GM04504 (cell line): ENCODE measurements around the gene COL6A5.
A peak's percentile ranks its signal among the peaks of the same experiment; 100 is the strongest.
"Not testable (repeated sequence)": the region's sequence is repeated elsewhere in the genome, so short reads cannot be mapped to it uniquely, and the experiment has no call there.

Experiments
- DNase-seq: peaks from one replicate; pipeline ENCODE4 v3.0.0-alpha.2; 2012; ENCODE audit warnings: low read depth

The COL6A5 gene

DNA sequence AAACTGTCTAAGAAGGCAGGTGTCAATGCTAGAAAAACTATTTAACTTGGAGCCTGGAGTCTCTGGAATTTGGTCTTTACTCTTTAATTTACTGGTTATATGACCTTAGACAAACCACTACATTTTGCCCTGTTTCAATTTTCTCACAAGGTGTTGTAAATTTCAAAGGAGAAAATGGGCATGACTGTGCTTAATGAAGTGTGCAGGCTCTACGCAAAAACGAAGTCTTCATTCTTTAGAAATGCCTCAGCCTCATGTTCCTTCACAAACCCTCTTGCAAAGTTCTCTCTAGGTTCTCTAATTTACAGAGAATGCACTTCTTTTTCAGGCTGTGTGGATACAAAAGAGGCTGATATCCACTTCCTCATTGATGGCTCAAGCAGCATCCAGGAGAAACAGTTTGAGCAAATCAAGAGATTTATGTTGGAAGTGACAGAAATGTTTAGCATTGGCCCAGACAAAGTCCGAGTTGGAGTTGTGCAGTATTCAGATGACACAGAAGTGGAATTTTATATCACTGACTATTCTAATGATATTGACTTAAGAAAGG, 39.1 kb downstream of the COL6A5 start:
- no peak for DNase-seq

DNA sequence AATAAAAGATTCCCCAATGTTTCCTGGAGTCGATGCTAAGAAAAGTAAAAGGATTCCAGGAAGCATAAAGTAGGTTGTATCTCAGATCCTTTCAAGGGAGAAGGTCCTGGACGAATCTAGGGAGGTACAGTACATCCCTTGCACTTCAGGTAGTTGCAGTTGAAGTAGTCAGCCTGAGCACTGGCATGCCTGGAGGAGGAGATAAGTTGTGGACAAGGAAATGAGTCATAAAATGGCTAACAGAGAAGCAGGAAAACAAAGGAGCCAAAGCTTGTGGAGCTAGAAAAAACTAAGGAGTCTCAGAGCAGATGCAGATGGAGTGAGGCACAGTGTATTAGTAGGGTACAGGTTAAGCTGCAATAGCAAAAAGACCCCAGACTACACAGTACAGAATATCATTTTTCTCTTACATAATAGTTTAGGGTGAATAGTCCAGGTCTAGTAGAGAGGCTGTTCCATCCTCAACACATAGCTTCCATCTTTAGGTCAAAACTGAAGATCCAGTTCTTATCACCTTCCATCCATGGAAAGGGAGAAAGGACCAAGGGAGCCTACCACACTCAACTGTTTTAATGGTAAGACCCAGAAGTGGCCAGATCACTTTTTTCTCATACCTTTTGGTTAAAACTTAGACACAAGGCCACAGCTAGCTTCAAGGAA, 41.3 kb downstream of the COL6A5 start:
- no peak for DNase-seq

DNA sequence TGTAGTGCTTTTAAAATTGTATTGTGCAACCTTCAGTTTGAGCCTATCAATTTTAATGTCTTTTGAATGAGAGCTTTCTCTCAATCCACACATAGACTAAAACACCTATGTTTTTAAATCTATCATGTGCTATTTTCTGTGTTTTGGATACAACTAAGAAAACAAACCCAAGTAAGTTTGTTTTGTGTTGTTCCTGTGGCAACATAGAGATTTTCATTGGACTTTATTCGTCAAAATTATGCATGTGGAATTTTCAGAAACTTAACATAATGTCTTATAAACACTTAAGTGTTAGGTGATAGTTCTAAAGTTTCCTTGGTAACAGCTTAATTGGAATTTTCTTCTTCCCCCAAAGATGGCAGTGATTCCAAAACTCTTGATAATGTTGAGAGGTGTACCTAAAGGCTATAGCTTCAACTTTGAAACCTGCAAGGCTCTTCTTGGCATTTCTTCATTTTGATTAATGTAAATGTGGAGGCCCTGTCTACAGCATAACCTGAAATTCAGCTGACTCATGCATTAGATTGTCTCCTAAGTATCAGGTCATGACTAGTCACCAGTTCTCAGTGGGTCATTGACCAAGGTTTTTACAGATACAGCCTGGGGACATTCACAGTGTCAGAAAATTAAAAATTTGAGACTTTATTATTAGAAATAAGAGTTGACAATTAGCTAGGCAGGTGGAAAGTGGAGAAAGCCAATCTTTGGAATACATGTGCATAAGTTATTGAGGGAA, 44.4 kb downstream of the COL6A5 start:
- DNase-seq, result no peak

DNA sequence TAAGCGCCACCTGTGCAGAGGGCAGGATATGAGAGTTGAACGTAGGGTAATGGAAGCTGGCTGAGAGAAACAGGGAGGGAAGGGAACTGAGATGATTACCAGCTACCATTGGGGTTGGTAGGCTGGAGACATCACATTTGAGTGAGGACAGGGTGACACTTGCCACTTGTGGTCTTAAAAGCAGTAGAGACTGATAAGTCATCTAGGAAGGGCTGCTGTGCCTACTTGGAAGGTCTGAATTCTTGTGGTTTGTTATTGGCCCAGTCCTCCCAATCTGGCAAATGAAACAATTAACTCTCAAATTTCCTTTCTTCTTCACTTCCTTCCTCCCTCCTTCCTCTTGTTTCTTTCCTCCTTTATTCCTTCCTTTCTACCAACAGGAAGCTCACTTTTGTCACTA, 46.8 kb downstream of the COL6A5 start:
- no peak for DNase-seq

DNA sequence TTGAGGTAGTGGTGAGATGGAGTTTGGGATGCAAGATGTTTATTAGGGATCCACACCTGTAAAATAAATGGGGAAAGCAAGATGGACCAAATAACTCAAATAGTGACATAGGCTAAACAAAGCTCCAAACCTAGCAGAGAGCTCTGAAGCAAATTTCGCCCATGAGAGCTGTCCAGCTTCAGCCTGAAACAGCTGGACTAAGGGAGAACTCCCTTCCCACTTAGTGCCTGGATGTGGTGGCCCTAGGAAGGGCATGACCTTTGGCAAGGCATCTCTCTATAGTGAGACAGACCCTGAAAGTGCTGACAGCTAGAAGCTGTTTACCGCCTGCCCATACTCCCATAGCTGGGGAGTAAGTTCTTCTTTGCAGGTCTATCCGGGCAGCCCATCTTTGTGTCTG, 48.1 kb downstream of the COL6A5 start:
- DNase-seq, result no peak

DNA sequence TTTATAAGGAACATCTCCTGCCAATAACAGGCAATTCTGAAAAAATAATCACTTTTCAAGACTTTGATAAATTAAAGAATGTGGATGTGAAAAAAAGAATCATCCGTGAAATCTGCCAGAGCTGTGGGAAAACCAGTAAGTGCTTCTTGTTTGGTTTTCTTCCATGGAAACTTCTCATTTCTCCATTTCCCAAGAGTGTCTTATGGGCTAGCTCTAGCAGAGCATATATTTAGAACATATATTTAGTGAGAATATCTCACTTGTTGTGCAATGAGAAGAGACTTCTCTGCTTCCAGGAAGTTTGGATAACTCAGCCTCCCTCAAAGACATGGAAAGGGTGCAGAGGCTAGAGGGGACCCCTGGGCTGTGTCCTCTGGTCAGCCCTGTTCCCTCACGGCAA, 49.9 kb downstream of the COL6A5 start:
- no peak for DNase-seq

DNA sequence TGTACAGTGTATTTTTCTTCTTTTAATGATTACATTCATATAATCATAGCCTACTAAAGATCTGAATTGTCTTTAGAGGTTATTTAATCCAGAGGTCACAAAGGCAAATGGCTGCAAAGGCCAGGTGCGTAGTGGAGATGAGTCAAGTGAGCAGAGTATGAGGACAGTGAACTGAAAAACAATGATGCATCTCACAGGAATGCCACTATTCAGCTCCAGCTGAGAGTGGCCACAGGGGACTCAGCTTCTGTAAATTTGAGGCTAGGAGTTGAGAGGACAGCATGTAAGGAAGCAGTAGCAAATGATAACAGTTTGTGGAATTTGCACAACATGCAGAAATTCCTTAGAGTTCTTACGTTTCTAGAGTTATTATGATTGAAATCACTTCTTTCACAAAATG, 50.4 kb downstream of the COL6A5 start:
- no peak for DNase-seq

DNA sequence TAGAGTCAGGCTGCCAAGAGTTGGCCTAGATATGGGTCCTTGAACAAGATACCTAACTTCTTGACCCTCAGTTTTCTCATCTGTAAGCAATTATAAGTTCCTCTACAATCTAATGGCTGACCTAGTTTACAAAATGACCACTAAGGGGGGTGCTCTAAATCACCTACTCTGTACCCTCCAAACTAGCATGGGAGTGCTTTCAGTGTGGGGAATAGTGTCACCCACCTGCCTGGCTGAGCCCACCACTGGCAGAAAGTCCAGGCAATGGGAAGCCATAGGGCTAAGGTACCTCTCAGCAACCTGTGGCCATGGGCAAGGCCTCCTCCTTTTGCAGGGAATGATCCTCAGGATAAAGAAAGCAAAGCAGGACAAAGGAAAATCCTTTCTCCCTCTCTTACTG, 58.9 kb downstream of the COL6A5 start:
- DNase-seq, result no peak

DNA sequence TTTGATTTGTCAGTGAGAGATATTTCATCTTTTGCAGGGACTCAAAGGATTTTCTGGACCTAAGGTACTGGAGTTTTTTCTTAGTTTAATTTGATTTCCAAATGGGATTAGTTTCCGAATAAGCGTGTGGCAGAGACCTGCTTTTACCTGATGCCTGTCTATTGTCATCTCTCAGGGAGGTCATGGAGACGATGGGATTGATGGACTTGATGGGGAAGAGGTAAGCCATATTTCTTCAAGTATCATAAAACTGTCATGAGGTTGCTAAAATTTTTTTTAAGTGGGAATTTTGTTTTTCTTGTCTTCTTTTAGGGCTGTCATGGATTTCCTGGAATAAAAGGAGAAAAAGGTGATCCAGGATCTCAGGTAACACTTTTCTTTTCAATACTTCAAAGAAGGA, 60.5 kb downstream of the COL6A5 start:
- DNase-seq, result no peak

DNA sequence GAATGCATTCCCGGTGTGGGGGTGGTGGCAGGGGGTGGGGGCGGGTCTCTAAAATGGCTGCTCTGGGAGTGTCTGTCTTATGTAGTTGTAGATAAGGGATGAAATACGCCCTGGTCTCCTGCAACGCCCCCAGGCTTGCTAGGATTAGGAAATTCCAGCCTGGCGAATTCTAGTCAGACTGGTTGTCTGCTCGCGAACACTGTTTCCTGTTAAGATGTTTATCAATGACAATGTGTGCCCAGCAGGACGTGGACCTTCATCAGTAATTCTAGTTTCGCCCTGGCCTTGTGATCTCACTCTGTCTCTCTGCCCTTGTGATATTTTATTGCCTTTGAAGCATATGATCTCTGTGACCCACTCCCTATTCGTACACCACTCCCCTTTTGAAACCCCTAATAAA, 62.8 kb downstream of the COL6A5 start:
- not testable (repeated sequence) for DNase-seq

DNA sequence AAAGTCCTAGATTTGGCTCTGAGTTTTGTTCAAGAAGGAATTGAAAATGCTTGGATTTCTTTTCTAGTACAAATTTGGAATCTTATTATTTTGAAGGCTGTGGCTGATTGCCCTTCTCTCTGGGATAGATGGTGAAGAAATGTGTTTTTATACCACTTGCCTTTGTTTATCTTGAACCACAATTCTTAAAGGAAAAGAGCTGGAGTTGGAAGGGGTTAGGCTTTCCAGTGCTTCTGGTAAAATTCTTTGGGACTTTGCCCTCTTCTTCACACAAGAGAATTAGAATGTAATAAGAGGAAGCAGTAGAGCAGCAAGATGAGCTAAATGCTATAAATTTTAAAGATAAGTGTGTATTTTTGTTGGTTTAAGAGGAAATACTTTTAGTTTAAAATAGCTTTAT, 65.8 kb downstream of the COL6A5 start:
- DNase-seq, result no peak

DNA sequence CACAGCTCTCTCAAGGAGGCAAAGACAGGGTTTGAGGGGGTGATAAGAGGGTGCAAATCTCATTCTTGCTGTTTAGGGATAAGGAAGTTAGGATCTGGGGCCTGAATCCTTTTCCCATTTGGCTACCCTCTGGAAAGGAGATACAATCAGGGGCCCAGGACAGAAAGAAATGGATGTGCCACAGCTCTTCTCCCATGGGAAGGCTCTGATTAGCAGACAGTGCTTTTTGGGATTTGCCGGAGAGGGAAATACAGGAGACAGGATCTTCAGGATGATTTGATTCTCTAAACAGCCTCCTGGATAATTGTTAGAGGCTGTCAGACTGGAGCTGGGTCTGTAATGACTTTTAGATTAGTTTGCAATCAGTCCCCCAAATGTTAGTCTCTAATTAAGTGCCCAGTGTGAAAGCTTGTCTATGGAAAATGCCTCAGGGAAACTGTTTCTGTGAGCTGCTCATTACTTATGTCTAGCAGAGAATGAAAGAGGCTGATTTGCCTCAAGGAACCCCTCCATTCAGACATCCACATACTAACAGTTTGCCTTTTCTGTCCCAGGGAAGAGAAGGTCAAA, 67.6 kb downstream of the COL6A5 start:
- no peak for DNase-seq

DNA sequence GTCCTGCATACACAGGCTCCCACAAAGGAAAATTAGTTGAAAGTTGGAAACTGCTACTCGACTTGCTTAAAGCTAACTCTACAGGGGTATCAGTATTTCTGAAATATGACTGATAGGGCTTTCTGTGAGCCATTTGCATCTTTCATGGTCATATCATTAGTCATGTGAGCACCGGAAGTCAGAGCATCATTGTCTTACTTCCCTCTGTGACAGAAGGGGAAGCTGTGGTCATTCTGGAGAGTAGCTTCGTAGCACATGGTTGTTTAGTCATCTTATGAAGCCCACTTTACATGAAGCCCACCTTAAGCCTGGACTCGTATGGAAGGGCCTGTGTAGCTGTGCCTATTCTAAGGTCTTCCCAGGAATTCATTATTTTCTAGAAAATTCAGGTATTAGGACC, 69.0 kb downstream of the COL6A5 start:
- no peak for DNase-seq

DNA sequence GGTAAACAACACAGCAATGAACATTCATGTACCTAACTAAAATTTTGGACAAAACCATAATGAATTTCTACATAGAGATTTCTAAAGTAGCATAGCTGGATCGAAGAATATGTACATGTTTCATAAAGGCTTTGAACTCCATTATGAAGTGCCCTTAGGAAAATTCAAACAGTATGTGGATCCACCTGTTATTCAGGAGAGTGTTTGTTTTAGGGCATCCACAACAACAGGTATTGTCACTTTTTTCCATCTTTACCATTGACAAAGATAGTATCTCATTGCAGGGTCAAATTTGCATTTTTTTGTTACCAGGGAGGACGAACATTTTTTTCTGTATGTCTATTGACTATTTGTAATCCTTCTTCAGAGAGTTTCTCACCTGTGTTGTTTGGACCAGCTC, 75.0 kb downstream of the COL6A5 start:
- no peak for DNase-seq

DNA sequence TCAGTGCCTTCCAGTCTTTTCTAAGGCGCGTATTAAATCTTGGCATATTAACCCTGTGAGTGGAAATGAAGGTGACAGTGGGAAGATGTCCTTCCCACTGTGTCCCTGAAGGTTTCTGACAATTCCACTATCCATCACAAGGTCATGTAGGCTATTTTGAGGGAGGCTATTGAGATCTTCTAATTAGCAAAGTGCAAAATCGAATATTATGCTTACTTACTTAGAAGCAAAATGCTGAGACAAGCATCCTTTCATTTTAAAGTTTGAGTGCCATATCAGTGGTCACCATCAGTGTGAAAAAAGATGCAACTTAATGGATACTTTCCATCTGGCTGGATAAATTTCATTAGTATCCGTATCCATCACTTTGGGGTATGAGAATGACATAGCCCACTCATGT, 77.6 kb downstream of the COL6A5 start:
- no peak for DNase-seq

DNA sequence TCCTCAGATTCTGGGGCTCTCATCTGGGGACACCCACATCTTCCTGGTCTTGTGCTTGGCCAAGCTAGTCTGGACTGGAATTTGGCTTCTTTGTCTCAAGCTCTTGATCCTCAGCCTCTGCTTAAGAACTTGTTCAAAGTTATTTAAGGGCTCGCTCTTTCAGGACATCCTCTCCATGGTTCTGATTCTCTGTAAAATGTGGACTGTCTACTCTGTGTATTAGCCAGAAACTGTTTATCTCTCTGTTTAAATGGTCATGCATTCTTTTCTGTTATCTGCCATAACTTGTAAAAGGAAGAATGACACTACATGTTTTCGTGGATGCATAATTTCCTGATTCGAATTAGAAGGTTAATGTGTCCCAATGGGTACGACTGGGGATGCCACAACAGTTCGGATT, 79.4 kb downstream of the COL6A5 start:
- DNase-seq, result no peak

DNA sequence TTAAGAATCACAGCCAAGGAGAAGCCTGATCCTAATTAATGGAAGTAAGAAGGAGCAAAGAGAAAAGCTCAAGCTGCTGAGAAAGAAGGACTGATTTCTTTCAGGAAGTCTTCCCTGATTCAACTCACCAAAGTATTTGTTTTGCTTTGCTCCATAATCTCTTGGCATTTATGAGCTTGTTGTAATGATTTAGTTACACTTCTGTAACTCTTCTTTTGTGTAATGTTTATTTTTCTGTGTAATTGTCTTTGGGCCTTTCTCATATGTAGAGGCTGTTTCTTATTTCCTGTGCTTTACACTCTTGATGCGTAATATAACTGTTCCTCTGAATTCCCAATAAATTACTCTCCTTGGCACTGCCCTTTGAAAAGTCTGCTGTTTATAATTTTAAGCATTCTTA, 80.0 kb downstream of the COL6A5 start:
- DNase-seq, result peak; percentile 8

DNA sequence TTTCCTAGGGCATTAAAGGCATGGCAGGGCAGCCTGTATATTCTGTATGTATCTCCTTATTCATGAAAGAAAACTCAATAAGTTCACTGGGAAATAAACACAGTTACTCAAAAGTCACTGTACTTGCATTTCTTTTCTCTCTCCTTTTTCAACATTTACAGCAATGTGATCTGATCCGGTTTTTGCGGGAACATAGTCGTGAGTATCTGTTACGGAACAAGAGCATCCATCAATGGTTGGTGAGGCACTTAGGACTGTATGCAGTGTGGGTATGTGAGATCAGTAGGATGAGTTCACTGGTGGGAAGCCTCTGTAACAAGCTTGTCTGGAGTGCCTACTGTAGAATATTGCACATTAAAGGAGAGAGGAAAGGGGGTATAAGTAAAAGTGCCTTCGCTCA, 80.7 kb downstream of the COL6A5 start:
- no peak for DNase-seq

DNA sequence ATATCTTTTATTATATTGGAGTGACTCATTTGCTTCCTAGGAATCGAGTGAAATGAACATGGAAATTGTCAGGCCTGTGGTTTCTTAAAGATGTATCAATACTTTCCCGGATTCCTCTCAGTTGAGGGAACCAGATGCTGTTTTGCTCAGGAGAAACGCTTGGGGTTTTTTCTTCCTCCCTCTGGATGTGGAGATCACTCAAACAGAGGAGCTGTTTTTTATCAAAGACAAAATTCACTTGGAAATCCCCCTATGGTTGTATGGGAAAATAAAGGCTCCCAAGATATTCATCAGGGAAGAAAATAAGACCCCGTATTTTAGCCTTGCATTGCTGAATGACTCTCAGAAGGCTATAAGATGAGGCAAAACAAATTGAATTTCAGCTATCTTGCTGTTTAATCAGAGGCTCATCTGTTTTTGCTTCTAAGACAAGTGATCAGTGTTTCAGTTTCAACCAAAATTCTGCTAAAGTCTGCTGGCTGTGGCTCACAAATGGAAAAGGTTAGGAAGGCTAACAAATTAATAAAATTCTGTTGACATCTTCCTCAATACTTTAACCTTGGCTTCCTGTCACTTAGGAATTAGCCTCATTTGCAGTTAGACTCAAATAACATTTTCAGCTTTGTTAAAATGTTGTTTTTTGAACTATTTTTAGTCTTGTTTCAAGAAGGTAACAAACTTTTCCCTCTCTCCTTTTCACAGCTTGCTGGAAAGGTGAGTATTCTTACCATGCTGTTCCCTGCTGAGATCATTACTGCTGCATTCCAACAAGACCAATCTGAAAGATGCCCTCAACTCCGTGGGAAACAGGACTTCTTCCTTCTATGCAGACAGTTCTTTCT, 83.6 kb downstream of the COL6A5 start:
- DNase-seq, result no peak

DNA sequence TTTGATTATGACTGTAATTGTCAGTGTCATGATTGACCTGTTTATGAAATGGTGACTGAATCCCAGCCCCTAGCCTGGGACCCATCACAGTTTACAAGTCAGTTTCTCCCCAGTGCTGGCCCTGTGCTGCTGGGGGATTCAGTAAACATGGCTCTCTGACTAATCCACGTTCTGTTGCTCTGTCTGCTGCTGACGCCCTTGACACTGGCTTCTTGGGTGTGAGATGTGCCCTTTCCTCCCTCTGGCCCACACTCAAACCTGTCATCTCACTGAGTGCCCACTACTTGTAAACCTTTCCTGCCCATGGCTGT, 84.2 kb downstream of the COL6A5 start:
- no peak for DNase-seq

DNA sequence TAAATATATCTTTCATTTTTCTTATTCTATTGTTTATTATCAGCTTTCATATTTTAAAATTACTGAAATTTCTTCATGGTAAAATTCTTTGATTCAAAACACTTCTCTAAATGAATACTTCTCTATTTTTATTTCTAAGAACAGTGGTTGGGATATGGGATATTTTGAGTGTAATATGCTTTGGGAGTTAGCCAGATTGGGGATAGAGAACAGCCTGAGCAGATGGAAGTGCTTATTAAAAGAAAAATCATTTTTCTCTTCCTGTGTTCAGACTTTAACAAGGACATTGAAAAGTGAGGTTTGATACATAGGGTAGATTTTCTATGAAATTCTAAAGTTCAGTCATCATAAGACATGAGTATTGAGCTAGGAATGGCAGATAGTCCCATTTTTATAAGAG, 84.8 kb downstream of the COL6A5 start:
- no peak for DNase-seq

DNA sequence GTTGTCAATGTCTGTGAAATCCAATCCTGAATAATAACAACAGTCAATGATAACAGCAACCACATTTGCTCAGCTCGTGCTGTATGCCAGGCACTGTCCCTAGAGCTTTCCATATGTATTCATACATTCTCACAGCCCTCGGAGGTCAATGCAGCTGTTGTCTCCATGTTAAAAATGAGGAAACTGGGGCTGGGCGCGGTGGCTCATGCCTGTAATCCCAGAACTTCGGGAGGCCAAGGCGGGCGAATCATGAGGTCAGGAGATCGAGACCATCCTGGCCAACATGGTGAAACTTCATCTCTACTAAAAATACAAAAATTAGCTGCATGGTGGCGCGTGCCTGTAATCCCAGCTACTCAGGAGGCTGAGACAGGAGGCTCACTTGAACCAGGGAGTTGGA, 86.6 kb downstream of the COL6A5 start:
- not testable (repeated sequence) for DNase-seq

DNA sequence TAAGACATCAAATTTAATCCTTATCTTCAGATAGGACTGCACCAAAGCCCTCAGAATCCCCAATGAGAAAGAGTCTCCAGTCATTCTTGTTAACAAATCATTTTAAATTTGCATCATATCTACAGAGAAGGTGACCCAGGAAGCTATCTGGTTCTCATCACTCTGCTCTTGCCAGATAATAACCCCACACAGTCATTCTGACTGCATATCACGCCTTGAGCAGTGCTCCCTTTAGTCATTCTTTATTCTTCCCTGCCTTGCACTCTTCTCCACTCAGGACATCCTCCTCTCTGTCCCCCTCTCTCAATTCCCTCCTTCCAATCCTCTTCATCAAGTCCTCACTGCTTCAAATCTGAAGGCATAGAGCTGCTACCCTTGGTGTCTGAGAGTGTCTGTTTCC, 87.8 kb downstream of the COL6A5 start:
- DNase-seq, result no peak
